HG03457 (cell line): ENCODE data around the gene KDM1B.
"Not testable (repeated sequence)": the region's sequence is repeated elsewhere in the genome, so short reads cannot be mapped to it uniquely, and the experiment has no call there.

Experiments used
- ATAC-seq: cut with Tn5 transposase; IDR thresholded peaks from one replicate; pipeline ENCODE4 v1.9.1; 2021; ENCODE audit warnings: moderate number of reproducible peaks; ENCODE audit not compliant: unreplicated experiment

Gene KDM1B

GRCh38 chr6:18186540-18187250 lies 31.5 kb downstream of the KDM1B start:
- no peak for ATAC-seq

- ATAC-seq, result no peak
Measured at GRCh38 chr6:18187701-18188100, 32.5 kb downstream of the KDM1B start.

- no peak for ATAC-seq
Measured at GRCh38 chr6:18189196-18189595, 34.0 kb downstream of the KDM1B start.

- no peak for ATAC-seq
Measured at GRCh38 chr6:18192026-18192425, 36.8 kb downstream of the KDM1B start.

GRCh38 chr6:18203786-18204185 lies 48.6 kb downstream of the KDM1B start:
- ATAC-seq, result no peak

- no peak for ATAC-seq
Measured at GRCh38 chr6:18204691-18205090, 49.5 kb downstream of the KDM1B start.

- ATAC-seq, result no peak
Measured at GRCh38 chr6:18206591-18206990, 51.4 kb downstream of the KDM1B start.

GRCh38 chr6:18207438-18207837 lies 52.2 kb downstream of the KDM1B start:
- no peak for ATAC-seq

- ATAC-seq, result no peak
Measured at GRCh38 chr6:18207949-18208348, 52.7 kb downstream of the KDM1B start.

- not testable (repeated sequence) for ATAC-seq
Measured at GRCh38 chr6:18208778-18209177, 53.6 kb downstream of the KDM1B start.

- ATAC-seq, result no peak
Measured at GRCh38 chr6:18209539-18210197, 54.4 kb downstream of the KDM1B start.

- ATAC-seq, result no peak
Measured at GRCh38 chr6:18210707-18211106, 55.5 kb downstream of the KDM1B start.

GRCh38 chr6:18211338-18211737 lies 56.1 kb downstream of the KDM1B start:
- peak; percentile 86 for ATAC-seq

- ATAC-seq, result no peak
Measured at GRCh38 chr6:18212231-18212630, 57.0 kb downstream of the KDM1B start.

- no peak for ATAC-seq
Measured at GRCh38 chr6:18213439-18213838, 58.2 kb downstream of the KDM1B start.

- ATAC-seq, result no peak
Measured at GRCh38 chr6:18214003-18214402, 58.8 kb downstream of the KDM1B start.

- ATAC-seq, result no peak
Measured at GRCh38 chr6:18215436-18215835, 60.2 kb downstream of the KDM1B start.

- ATAC-seq, result no peak
Measured at GRCh38 chr6:18216411-18216810, 61.2 kb downstream of the KDM1B start.

- ATAC-seq, result no peak
Measured at GRCh38 chr6:18218233-18218632, 63.0 kb downstream of the KDM1B start.

GRCh38 chr6:18219591-18219990 lies 64.4 kb downstream of the KDM1B start:
- no peak for ATAC-seq

GRCh38 chr6:18221288-18221615 lies 66.0 kb downstream of the KDM1B start:
- no peak for ATAC-seq

- ATAC-seq, result not testable (repeated sequence)
Measured at GRCh38 chr6:18226451-18227105, 71.4 kb downstream of the KDM1B start.
